ENCODE results near the gene EPN3.
A peak's percentile ranks its signal among the peaks of the same experiment; 100 is the strongest.

Gene EPN3

GRCh38 chr17:50545311-50545710, 12.8 kb downstream of the EPN3 start:
- TF ChIP-seq CTCF (IDR thresholded peaks at IDR 0.05; ENCODE audit: low read depth, low read length), result no peak
- no peak overlapping the region for H3K4me3 ChIP-seq (ENCODE audit: low read depth, low read length)

GRCh38 chr17:50546701-50547034, 14.1 kb downstream of the EPN3 start:
- H3K4me3 ChIP-seq (ENCODE audit: low read depth, low read length), result peak overlapping the region; percentile 71
- no peak for TF ChIP-seq CTCF (IDR thresholded peaks at IDR 0.05; ENCODE audit: low read depth, low read length)

GRCh38 chr17:50547035-50547735, 14.7 kb downstream of the EPN3 start, which contains the start of gene SPATA20:
TSS of gene SPATA20 (plus strand) at chr17:50547174. CDS start at chr17:50547209, 35 bp downstream.
- peak; percentile 98 for TF ChIP-seq CTCF (IDR thresholded peaks at IDR 0.05; ENCODE audit: low read depth, low read length)
- peak within 1 kb of the TSS; percentile 71 for H3K4me3 ChIP-seq (ENCODE audit: low read depth, low read length)

GRCh38 chr17:50547736-50548083, 15.2 kb downstream of the EPN3 start:
- peak overlapping the region; percentile 71 for H3K4me3 ChIP-seq (ENCODE audit: low read depth, low read length)
- no peak for TF ChIP-seq CTCF (IDR thresholded peaks at IDR 0.05; ENCODE audit: low read depth, low read length)

GRCh38 chr17:50548831-50549230, 16.3 kb downstream of the EPN3 start:
- no peak overlapping the region for H3K4me3 ChIP-seq (ENCODE audit: low read depth, low read length)
- no peak for TF ChIP-seq CTCF (IDR thresholded peaks at IDR 0.05; ENCODE audit: low read depth, low read length)

GRCh38 chr17:50549256-50549941, 16.9 kb downstream of the EPN3 start:
- no peak for TF ChIP-seq CTCF (IDR thresholded peaks at IDR 0.05; ENCODE audit: low read depth, low read length)
- H3K4me3 ChIP-seq (ENCODE audit: low read depth, low read length), result no peak overlapping the region

- no peak overlapping the region for H3K4me3 ChIP-seq (ENCODE audit: low read depth, low read length)
- no peak for TF ChIP-seq CTCF (IDR thresholded peaks at IDR 0.05; ENCODE audit: low read depth, low read length)
These were observed 17.4 kb downstream of the EPN3 start for GRCh38 chr17:50549969-50550368.
